PFSK-1 (cell line): ENCODE measurements around the gene ARHGAP25.

ENCODE experiments used
- FOXP2 ChIP-seq: optimal IDR thresholded peaks from 2 replicates; pipeline ENCODE3; 2011; ENCODE audit warnings: borderline replicate concordance, control low read depth, inconsistent platforms; ENCODE audit not compliant: insufficient read depth; ENCODE audit errors: extremely low read length, extremely low read depth
- POLR2AphosphoS5 ChIP-seq: IDR thresholded peaks from 2 replicates; pipeline ENCODE4 v1.6.1; 2012; ENCODE audit warnings: low read depth, mild to moderate bottlenecking, control low read depth, low read length, moderate library complexity
- SIN3A ChIP-seq: IDR thresholded peaks from 2 replicates; pipeline ENCODE4 v1.6.1; 2012; ENCODE audit warnings: mild to moderate bottlenecking, low read length, moderate library complexity, borderline replicate concordance; ENCODE audit not compliant: insufficient read depth
- TAF1 ChIP-seq: IDR thresholded peaks from 2 replicates; pipeline ENCODE4 v1.6.1; 2012; ENCODE audit warnings: low read length, control low read depth, borderline replicate concordance; ENCODE audit not compliant: insufficient read depth
- TF ChIP-seq, protein P1 (sequence below), 2 experiments: IDR thresholded peaks; 2 replicates each; pipeline versions ENCODE4 v1.6.1 to v1.8.0; 2011 to 2012; ENCODE audit warnings: low read depth in 2 of 2, low read length in 2 of 2, control low read depth in 1 of 2, inconsistent platforms in 1 of 2, mild to moderate bottlenecking in 1 of 2, moderate library complexity in 1 of 2; ENCODE audit not compliant: insufficient read depth in 1 of 2

The ARHGAP25 gene

DNA sequence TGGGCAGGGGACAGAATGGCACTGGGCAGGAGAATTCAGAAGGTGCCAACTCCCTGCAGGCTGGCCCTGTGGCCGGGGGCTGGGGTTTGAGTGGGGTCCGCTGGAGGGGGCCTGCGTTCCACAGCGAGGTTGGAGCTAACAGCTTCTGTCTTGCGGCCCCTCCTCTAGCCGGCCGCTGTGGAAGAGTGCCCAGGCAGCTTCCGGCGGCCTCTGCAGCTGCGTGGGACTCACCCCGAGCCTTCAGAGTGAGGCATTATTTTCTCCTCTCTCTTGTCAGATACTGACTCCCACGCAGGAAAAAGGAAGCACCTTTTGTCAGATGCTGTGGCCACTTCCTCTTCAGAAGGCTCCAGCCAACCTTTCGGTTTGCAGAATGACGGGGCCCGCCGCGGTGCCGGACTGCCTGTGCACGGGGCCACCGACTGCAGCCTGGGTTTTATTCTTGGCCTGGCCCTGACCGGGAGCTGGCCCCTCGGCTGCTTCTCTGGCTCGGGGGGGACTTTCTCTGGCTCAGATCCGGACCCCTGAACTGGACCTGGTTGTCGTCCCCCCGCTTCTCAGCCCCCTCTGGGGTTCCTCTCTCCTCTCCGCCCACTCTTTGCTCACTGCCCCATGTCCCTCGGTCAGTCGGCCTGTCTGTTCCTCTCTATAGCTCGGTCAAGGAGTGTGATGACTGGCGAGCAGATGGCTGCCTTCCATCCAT is 40.1 kb downstream of the ARHGAP25 start:
- TF ChIP-seq POLR2AphosphoS5 (no peak), SIN3A (no peak), TAF1 (no peak), FOXP2 (no peak)
- TF ChIP-seq, protein P1, sequence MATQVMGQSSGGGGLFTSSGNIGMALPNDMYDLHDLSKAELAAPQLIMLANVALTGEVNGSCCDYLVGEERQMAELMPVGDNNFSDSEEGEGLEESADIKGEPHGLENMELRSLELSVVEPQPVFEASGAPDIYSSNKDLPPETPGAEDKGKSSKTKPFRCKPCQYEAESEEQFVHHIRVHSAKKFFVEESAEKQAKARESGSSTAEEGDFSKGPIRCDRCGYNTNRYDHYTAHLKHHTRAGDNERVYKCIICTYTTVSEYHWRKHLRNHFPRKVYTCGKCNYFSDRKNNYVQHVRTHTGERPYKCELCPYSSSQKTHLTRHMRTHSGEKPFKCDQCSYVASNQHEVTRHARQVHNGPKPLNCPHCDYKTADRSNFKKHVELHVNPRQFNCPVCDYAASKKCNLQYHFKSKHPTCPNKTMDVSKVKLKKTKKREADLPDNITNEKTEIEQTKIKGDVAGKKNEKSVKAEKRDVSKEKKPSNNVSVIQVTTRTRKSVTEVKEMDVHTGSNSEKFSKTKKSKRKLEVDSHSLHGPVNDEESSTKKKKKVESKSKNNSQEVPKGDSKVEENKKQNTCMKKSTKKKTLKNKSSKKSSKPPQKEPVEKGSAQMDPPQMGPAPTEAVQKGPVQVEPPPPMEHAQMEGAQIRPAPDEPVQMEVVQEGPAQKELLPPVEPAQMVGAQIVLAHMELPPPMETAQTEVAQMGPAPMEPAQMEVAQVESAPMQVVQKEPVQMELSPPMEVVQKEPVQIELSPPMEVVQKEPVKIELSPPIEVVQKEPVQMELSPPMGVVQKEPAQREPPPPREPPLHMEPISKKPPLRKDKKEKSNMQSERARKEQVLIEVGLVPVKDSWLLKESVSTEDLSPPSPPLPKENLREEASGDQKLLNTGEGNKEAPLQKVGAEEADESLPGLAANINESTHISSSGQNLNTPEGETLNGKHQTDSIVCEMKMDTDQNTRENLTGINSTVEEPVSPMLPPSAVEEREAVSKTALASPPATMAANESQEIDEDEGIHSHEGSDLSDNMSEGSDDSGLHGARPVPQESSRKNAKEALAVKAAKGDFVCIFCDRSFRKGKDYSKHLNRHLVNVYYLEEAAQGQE (IDR thresholded peaks at IDR 0.05; ENCODE audit: insufficient read depth in 1 of 2, low read depth in 2 of 2, low read length in 2 of 2) = no peak

DNA sequence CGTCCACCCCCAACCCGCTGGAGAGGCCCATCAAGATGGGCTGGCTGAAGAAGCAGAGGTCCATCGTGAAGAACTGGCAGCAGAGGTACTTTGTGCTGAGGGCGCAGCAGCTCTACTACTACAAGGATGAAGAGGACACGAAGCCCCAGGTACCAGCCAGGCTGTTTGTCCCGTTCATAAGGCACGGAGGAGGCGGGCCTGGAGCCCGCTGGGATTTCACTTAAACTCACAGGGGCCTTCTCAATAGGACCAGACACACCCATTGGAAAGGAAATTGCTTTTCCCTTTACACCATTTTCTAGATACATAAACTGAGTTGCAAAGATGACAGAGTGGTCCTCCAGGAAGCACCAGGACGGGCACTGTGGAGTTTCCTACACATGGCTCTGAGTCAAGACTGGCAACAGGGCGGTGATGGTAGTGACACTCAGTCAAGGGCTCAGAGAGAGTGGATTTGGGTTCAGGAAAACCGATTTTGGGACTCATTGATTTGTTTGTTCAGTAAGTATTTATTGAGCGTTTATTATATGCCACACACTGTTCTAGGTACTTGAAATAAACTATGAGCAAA is 40.7 kb downstream of the ARHGAP25 start:
- no peak for TF ChIP-seq SIN3A
- TF ChIP-seq, protein P1 (IDR thresholded peaks at IDR 0.05; ENCODE audit: insufficient read depth in 1 of 2, low read depth in 2 of 2, low read length in 2 of 2) = no peak
- no peak for TF ChIP-seq POLR2AphosphoS5
- TF ChIP-seq TAF1 = no peak
- TF ChIP-seq FOXP2 = no peak

DNA sequence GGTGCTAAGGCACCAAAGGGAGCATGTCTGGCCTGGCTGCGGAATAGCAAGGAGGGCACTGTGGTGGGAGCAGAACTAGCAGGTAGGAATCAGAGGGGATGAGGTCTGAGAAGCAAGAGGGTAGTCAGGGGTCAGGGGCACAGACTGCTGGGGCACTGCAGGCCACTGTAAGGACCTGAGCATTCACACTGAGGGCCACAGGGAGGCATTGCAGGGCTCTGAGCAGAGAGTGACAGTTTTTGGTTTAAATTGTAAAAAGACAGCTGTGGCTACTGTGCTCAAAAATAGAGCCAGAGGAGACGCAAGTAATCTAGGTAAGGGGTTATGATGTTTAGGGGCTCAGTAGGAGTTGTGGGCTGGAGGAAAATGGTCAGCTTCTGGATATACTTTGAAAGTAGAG is 41.5 kb downstream of the ARHGAP25 start:
- TF ChIP-seq SIN3A (no peak), FOXP2 (no peak)

DNA sequence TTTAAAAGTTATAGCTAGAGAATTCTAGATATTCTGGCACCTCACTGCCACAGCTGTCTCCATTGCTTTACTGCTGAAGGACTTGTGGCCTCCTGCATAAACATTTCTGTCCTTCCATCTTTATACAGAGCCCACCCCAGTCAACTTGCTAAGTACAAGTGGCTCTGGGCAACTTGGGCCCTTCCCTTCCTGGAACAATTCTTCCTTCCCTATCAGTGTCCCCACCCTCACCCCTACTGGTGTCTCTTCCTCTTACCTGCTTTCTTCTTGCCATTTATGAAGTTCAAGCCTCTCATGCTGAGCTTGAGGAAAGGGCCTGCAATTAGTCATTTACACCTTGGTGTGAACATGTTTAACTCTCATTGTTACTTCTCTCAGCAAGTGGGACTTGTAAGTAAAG is 45.0 kb downstream of the ARHGAP25 start:
- TF ChIP-seq FOXP2 (no peak), TAF1 (no peak), POLR2AphosphoS5 (no peak), SIN3A (no peak)
- TF ChIP-seq, protein P1 (IDR thresholded peaks at IDR 0.05; ENCODE audit: insufficient read depth in 1 of 2, low read depth in 2 of 2, low read length in 2 of 2) = no peak

DNA sequence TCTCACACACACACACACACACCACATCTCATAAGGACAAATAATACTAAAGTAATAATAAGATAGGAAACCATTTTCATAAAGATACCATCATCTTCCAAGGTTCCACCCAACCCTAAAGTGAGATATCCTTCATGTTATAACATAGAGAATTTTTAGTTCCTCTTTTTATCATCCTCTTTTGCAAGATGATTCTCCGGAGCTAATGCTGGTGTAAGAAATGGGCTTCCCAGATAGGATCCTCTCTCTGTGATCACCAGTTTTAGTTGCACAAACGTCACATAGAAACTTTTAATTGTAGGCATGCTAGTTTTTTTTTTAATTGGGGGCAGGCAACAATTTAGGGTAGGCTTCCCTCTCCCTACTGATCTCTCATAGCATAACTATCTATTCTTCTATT is 49.6 kb downstream of the ARHGAP25 start:
- TF ChIP-seq FOXP2 = no peak
- TF ChIP-seq, protein P1 (IDR thresholded peaks at IDR 0.05; ENCODE audit: insufficient read depth in 1 of 2, low read depth in 2 of 2, low read length in 2 of 2) = no peak
- no peak for TF ChIP-seq POLR2AphosphoS5
- TF ChIP-seq SIN3A = no peak
- no peak for TF ChIP-seq TAF1
